DND-41 (cell line): ENCODE data around the gene RGS12.

Experiments
- ATAC-seq: fragments of 200-7000 bp; cut with Tn5 transposase; 3 replicates; pipeline ENCODE4 v1.9.1; 2021; ENCODE audit warnings: low read depth; ENCODE audit not compliant: insufficient read depth
- DNase-seq: peaks from one replicate; pipeline ENCODE4 v3.0.0-alpha.2; 2020
- H2AFZ ChIP-seq: 2 replicates; pipeline ENCODE4 v1.6.0; 2012; ENCODE audit warnings: low read depth, low read length
- H3K27ac ChIP-seq: 2 replicates; pipeline ENCODE4 v1.5.1; 2012; ENCODE audit warnings: low read length, inconsistent platforms
- H3K27me3 ChIP-seq: fragments of 200-600 bp; sonication (generic); 2 replicates; pipeline ENCODE4 v1.6.0; 2012; ENCODE audit warnings: low read length, mild to moderate bottlenecking, inconsistent platforms; ENCODE audit not compliant: insufficient read depth, poor library complexity
- H3K36me3 ChIP-seq: 2 replicates; pipeline ENCODE4 v1.5.1; 2012; ENCODE audit warnings: low read length, inconsistent platforms; ENCODE audit not compliant: insufficient read depth
- H3K4me1 ChIP-seq: 2 replicates; pipeline ENCODE4 v1.5.1; 2012; ENCODE audit warnings: mild to moderate bottlenecking, low read length; ENCODE audit not compliant: insufficient read depth
- H3K4me2 ChIP-seq: 2 replicates; pipeline ENCODE4 v1.6.0; 2012; ENCODE audit warnings: mild to moderate bottlenecking, moderate library complexity, low read length, inconsistent platforms; ENCODE audit not compliant: insufficient read depth
- H3K4me3 ChIP-seq, 2 experiments: fragments of 200-600 bp in 1 of 2; shearing (Covaris generic) in 1 of 2; 2 replicates each; pipeline ENCODE4 v1.5.1; 2012 to 2016; ENCODE audit warnings: inconsistent platforms in 2 of 2, low read length in 2 of 2, mild to moderate bottlenecking in 2 of 2, low read depth in 1 of 2, moderate library complexity in 1 of 2
- H3K79me2 ChIP-seq: 2 replicates; pipeline ENCODE4 v1.6.0; 2012; ENCODE audit warnings: low read length, inconsistent platforms; ENCODE audit not compliant: insufficient read depth
- H3K9ac ChIP-seq: 2 replicates; pipeline ENCODE4 v1.6.0; 2012; ENCODE audit warnings: low read depth, mild to moderate bottlenecking, inconsistent platforms, low read length, moderate library complexity
- H3K9me3 ChIP-seq: 2 replicates; pipeline ENCODE4 v1.5.1; 2012; ENCODE audit warnings: low read length, moderate library complexity, mild to moderate bottlenecking, inconsistent platforms; ENCODE audit not compliant: insufficient read depth, severe bottlenecking
- H4K20me1 ChIP-seq: 2 replicates; pipeline ENCODE4 v1.6.0; 2012; ENCODE audit warnings: low read length; ENCODE audit not compliant: insufficient read depth
- CTCF ChIP-seq: IDR thresholded peaks from 2 replicates; pipeline ENCODE4 v1.5.1; 2012; ENCODE audit warnings: borderline replicate concordance, low read length, moderate library complexity, mild to moderate bottlenecking; ENCODE audit not compliant: poor library complexity, severe bottlenecking; ENCODE audit errors: extremely low read depth
- EZH2 ChIP-seq: IDR thresholded peaks from 3 replicates; pipeline ENCODE4 v1.6.1; 2012; ENCODE audit warnings: borderline replicate concordance, low read depth, mild to moderate bottlenecking, moderate library complexity, low read length, inconsistent platforms; ENCODE audit not compliant: severe bottlenecking

RGS12 gene

GRCh38 chr4:3286335-3287175, 6.3 kb upstream of the RGS12 start:
- no peak overlapping the region for H3K4me3 ChIP-seq
- H3K36me3 ChIP-seq, result no peaks in the 10 kb centered on the region
- ATAC-seq, result no peak
- H3K4me2 ChIP-seq, result no peak overlapping the region
- no peaks in the 10 kb centered on the region for H3K9me3 ChIP-seq
- no peak for TF ChIP-seq CTCF
- no peak for TF ChIP-seq EZH2
- H3K27ac ChIP-seq, result no peak overlapping the region
- no peak overlapping the region for H3K9ac ChIP-seq
- H3K79me2 ChIP-seq, result no peaks in the 10 kb centered on the region
- peaks cover 2% of the 10 kb centered on the region for H3K4me1 ChIP-seq
- H4K20me1 ChIP-seq, result peaks cover 20% of the 10 kb centered on the region
- no peak for DNase-seq
- H2AFZ ChIP-seq, result no peak overlapping the region
- H3K27me3 ChIP-seq, result peaks cover 23% of the 10 kb centered on the region

- Histone ChIP-seq H3K4me1 (peaks cover 10% of the 10 kb centered on the region), H3K9me3 (no peaks in the 10 kb centered on the region), H3K9ac (no peak overlapping the region), H3K79me2 (no peaks in the 10 kb centered on the region), H3K27ac (no peak overlapping the region), H3K4me3 (no peak overlapping the region), H3K27me3 (peaks cover 32% of the 10 kb centered on the region), H4K20me1 (peaks cover 24% of the 10 kb centered on the region), H3K36me3 (no peaks in the 10 kb centered on the region), H2AFZ (no peak overlapping the region), H3K4me2 (no peak overlapping the region)
- ATAC-seq (no peak), DNase-seq (no peak)
- TF ChIP-seq CTCF, result no peak
- no peak for TF ChIP-seq EZH2
These were observed 5.4 kb upstream of the RGS12 start for GRCh38 chr4:3287271-3287971.

GRCh38 chr4:3287972-3288570, 4.8 kb upstream of the RGS12 start:
- no peaks in the 10 kb centered on the region for H3K36me3 ChIP-seq

More at GRCh38 chr4:3287972-3288570, 4.8 kb upstream of the RGS12 start:
- H3K4me3 ChIP-seq, result no peak overlapping the region
- H3K27ac ChIP-seq, result no peak overlapping the region
- ATAC-seq, result no peak
- no peaks in the 10 kb centered on the region for H3K79me2 ChIP-seq
- H3K4me2 ChIP-seq, result no peak overlapping the region
- TF ChIP-seq EZH2, result no peak
- no peak for TF ChIP-seq CTCF
- H3K27me3 ChIP-seq, result peaks cover 33% of the 10 kb centered on the region
- H3K9ac ChIP-seq, result no peak overlapping the region
- H3K9me3 ChIP-seq, result no peaks in the 10 kb centered on the region
- no peak for DNase-seq
- H3K4me1 ChIP-seq, result peaks cover 13% of the 10 kb centered on the region
- H4K20me1 ChIP-seq, result peaks cover 24% of the 10 kb centered on the region
- H2AFZ ChIP-seq, result no peak overlapping the region
